SK-N-SH treated with all-trans-retinoic acid at 6 μM for 48 hours (cell line): ENCODE measurements around the gene ZFP92.
"Not testable (repeated sequence)": the region's sequence is repeated elsewhere in the genome, so short reads cannot be mapped to it uniquely, and the experiment has no call there.

Experiments
- ATAC-seq: fragments of 200-7000 bp; cut with Tn5 transposase; 3 replicates; pipeline ENCODE4 v1.9.1; 2020; ENCODE audit warnings: mild to moderate bottlenecking, moderate library complexity
- ARNTL ChIP-seq: fragments of 450-650 bp; formaldehyde crosslinking; IDR thresholded peaks from 2 replicates; pipeline ENCODE4 v1.5.0; 2020; ENCODE audit warnings: low read depth, mild to moderate bottlenecking, moderate library complexity, borderline replicate concordance
- BACH2 ChIP-seq: fragments of 250-450 bp; sonication (Bioruptor Pico); IDR thresholded peaks from 2 replicates; pipeline ENCODE4 v1.9.0; 2021; ENCODE audit warnings: mild to moderate bottlenecking, borderline replicate concordance
- CREB5 ChIP-seq: fragments of 250-450 bp; sonication (Bioruptor Pico); IDR thresholded peaks from 2 replicates; pipeline ENCODE4 v1.5.1; 2020; ENCODE audit warnings: low read depth, mild to moderate bottlenecking, moderate library complexity
- CSDC2 ChIP-seq: fragments of 250-450 bp; sonication (Bioruptor Pico); IDR thresholded peaks from 2 replicates; pipeline ENCODE4 v1.5.0; 2020; ENCODE audit warnings: mild to moderate bottlenecking, moderate library complexity
- ESRRG ChIP-seq: fragments of 250-450 bp; sonication (Bioruptor Pico); IDR thresholded peaks from 2 replicates; pipeline ENCODE4 v1.6.1; 2021; ENCODE audit warnings: mild to moderate bottlenecking
- GLIS3 ChIP-seq: fragments of 250-450 bp; sonication (Bioruptor Pico); IDR thresholded peaks from 2 replicates; pipeline ENCODE4 v1.5.0; 2020; ENCODE audit warnings: mild to moderate bottlenecking, moderate library complexity
- OSR1 ChIP-seq: fragments of 250-450 bp; sonication (Bioruptor Pico); IDR thresholded peaks from 2 replicates; pipeline ENCODE4 v1.8.0; 2022; ENCODE audit warnings: moderate library complexity, mild to moderate bottlenecking, inconsistent platforms
- POU6F1 ChIP-seq: fragments of 250-450 bp; sonication (Bioruptor Pico); IDR thresholded peaks from 2 replicates; pipeline ENCODE4 v1.8.0; 2021; ENCODE audit warnings: low read depth, mild to moderate bottlenecking, moderate library complexity, borderline replicate concordance
- PPARA ChIP-seq: fragments of 250-450 bp; sonication (Bioruptor Pico); IDR thresholded peaks from 2 replicates; pipeline ENCODE4 v1.5.0; 2020; ENCODE audit warnings: mild to moderate bottlenecking, borderline replicate concordance
- RARB ChIP-seq: fragments of 250-450 bp; sonication (Bioruptor Pico); IDR thresholded peaks from 2 replicates; pipeline ENCODE4 v1.8.0; 2021; ENCODE audit warnings: mild to moderate bottlenecking, moderate library complexity
- SNAI2 ChIP-seq: fragments of 250-450 bp; sonication (Bioruptor Pico); IDR thresholded peaks from 2 replicates; pipeline ENCODE4 v1.5.0; 2020; ENCODE audit warnings: mild to moderate bottlenecking, moderate library complexity
- TCF4 ChIP-seq: fragments of 250-450 bp; sonication (Bioruptor Pico); IDR thresholded peaks from 2 replicates; pipeline ENCODE4 v1.8.0; 2021; ENCODE audit warnings: mild to moderate bottlenecking, moderate library complexity, borderline replicate concordance
- TOX ChIP-seq: fragments of 250-450 bp; sonication (Bioruptor Pico); IDR thresholded peaks from 2 replicates; pipeline ENCODE4 v1.8.0; 2021; ENCODE audit warnings: mild to moderate bottlenecking, moderate library complexity, borderline replicate concordance
- ZC3H10 ChIP-seq: fragments of 250-450 bp; sonication (Bioruptor Pico); IDR thresholded peaks from 2 replicates; pipeline ENCODE4 v1.5.1; 2021; ENCODE audit warnings: mild to moderate bottlenecking, moderate library complexity
- ZFP3 ChIP-seq: fragments of 250-450 bp; sonication (Bioruptor Pico); IDR thresholded peaks from 2 replicates; pipeline ENCODE4 v1.5.0; 2020; ENCODE audit warnings: mild to moderate bottlenecking, moderate library complexity
- ZFP30 ChIP-seq: fragments of 450-650 bp; formaldehyde crosslinking; IDR thresholded peaks from 2 replicates; pipeline ENCODE4 v1.5.0; 2022; ENCODE audit warnings: mild to moderate bottlenecking, moderate library complexity
- ZNF565 ChIP-seq: fragments of 450-650 bp; formaldehyde crosslinking; conservative IDR thresholded peaks from 2 replicates; pipeline ENCODE4 v1.5.0; 2020; ENCODE audit warnings: low read depth, mild to moderate bottlenecking, moderate library complexity
- TF ChIP-seq, protein P1 (sequence below): fragments of 250-450 bp; sonication (Bioruptor Pico); IDR thresholded peaks from 2 replicates; pipeline ENCODE4 v1.5.0; 2020; ENCODE audit warnings: mild to moderate bottlenecking, moderate library complexity
- TF ChIP-seq, protein P2 (sequence below): fragments of 250-450 bp; sonication (Bioruptor Pico); IDR thresholded peaks from 2 replicates; pipeline ENCODE4 v1.8.0; 2020; ENCODE audit warnings: mild to moderate bottlenecking, moderate library complexity, borderline replicate concordance

The ZFP92 gene

GRCh38 chrX:153387345-153387744, 23.9 kb upstream of the ZFP92 start (continued):
- TF ChIP-seq, protein P1, sequence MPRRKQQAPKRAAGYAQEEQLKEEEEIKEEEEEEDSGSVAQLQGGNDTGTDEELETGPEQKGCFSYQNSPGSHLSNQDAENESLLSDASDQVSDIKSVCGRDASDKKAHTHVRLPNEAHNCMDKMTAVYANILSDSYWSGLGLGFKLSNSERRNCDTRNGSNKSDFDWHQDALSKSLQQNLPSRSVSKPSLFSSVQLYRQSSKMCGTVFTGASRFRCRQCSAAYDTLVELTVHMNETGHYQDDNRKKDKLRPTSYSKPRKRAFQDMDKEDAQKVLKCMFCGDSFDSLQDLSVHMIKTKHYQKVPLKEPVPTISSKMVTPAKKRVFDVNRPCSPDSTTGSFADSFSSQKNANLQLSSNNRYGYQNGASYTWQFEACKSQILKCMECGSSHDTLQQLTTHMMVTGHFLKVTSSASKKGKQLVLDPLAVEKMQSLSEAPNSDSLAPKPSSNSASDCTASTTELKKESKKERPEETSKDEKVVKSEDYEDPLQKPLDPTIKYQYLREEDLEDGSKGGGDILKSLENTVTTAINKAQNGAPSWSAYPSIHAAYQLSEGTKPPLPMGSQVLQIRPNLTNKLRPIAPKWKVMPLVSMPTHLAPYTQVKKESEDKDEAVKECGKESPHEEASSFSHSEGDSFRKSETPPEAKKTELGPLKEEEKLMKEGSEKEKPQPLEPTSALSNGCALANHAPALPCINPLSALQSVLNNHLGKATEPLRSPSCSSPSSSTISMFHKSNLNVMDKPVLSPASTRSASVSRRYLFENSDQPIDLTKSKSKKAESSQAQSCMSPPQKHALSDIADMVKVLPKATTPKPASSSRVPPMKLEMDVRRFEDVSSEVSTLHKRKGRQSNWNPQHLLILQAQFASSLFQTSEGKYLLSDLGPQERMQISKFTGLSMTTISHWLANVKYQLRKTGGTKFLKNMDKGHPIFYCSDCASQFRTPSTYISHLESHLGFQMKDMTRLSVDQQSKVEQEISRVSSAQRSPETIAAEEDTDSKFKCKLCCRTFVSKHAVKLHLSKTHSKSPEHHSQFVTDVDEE (CRISPR knock-in tag): no peak
- no peak for TF ChIP-seq ESRRG (CRISPR knock-in tag)
- no peak for TF ChIP-seq POU6F1 (CRISPR knock-in tag)
- TF ChIP-seq OSR1: no peak
- TF ChIP-seq, all 23 proteins: peak for 0

- ATAC-seq: no peak
- no peak for TF ChIP-seq RARB (CRISPR knock-in tag)
- no peak for TF ChIP-seq ZFP3
These were observed 23.1 kb upstream of the ZFP92 start for GRCh38 chrX:153387987-153388721.

- TF ChIP-seq TOX (CRISPR knock-in tag) (no peak), PPARA (CRISPR knock-in tag) (no peak), ARNTL (CRISPR knock-in tag) (no peak), ZFP30 (no peak), ESRRG (CRISPR knock-in tag) (no peak), SNAI2 (CRISPR knock-in tag) (no peak)
- TF ChIP-seq, protein P2, sequence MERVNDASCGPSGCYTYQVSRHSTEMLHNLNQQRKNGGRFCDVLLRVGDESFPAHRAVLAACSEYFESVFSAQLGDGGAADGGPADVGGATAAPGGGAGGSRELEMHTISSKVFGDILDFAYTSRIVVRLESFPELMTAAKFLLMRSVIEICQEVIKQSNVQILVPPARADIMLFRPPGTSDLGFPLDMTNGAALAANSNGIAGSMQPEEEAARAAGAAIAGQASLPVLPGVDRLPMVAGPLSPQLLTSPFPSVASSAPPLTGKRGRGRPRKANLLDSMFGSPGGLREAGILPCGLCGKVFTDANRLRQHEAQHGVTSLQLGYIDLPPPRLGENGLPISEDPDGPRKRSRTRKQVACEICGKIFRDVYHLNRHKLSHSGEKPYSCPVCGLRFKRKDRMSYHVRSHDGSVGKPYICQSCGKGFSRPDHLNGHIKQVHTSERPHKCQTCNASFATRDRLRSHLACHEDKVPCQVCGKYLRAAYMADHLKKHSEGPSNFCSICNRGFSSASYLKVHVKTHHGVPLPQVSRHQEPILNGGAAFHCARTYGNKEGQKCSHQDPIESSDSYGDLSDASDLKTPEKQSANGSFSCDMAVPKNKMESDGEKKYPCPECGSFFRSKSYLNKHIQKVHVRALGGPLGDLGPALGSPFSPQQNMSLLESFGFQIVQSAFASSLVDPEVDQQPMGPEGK: no peak
- no peak for ATAC-seq
These were observed 22.4 kb upstream of the ZFP92 start for GRCh38 chrX:153388722-153389459.

DNA sequence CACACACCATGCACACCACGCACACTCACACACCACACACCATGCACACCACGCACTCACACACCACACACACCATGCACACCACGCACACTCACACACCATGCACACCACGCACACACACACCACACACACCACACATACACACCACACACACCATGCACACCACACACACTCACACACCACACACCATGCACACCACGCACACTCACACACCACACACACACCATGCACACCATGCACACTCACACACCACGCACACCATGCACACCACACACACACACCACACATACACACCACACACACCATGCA, 21.9 kb upstream of the ZFP92 start:
- not testable (repeated sequence) for ATAC-seq

GRCh38 chrX:153392642-153393321, 18.5 kb upstream of the ZFP92 start:
- TF ChIP-seq ARNTL (CRISPR knock-in tag): no peak
- TF ChIP-seq, protein P2: no peak
- no peak for TF ChIP-seq ZC3H10 (CRISPR knock-in tag)
- TF ChIP-seq CSDC2 (CRISPR knock-in tag): no peak
- no peak for TF ChIP-seq CREB5 (CRISPR knock-in tag)
- TF ChIP-seq SNAI2 (CRISPR knock-in tag): no peak
- TF ChIP-seq ZFP3: no peak
- TF ChIP-seq POU6F1 (CRISPR knock-in tag): no peak
- no peak for TF ChIP-seq ESRRG (CRISPR knock-in tag)
- no peak for TF ChIP-seq BACH2 (CRISPR knock-in tag)
- TF ChIP-seq GLIS3 (CRISPR knock-in tag): no peak
- no peak for TF ChIP-seq RARB (CRISPR knock-in tag)
- TF ChIP-seq ZNF565: no peak
- TF ChIP-seq ZFP30: no peak
- TF ChIP-seq OSR1: no peak
- TF ChIP-seq TCF4: no peak

More at GRCh38 chrX:153392642-153393321, 18.5 kb upstream of the ZFP92 start:
- no peak for ATAC-seq
